ENCODE measurements around the gene INTS14. TPM values are rescaled to one million over a fixed set of nuclear protein-coding genes. Genes with fewer than 3 reads are reported as not detected.

The INTS14 gene
- total and polyA plus RNA-seq, 12 donors = 9.1 to 18.4 (median 14.3) TPM

- ATAC-seq (peak in 2 of 8 donors; percentile 25 to 44), DNase-seq (no peak)
- H3K9me3 ChIP-seq = no peaks in the 10 kb centered on the region
- peaks cover 0 to 25% (median 14%) of the 10 kb centered on the region in 9 donors for H3K4me1 ChIP-seq
- no peaks in the 10 kb centered on the region for H3K27me3 ChIP-seq
- no peak overlapping the region for H3K27ac ChIP-seq
- intact Hi-C loops (cut with DNase I) = loop anchor here in 3 of 10 donors (10.0 kb wide), 3 partner anchors 202 to 642 kb away; no protein-coding TSS in a partner anchor
- TF ChIP-seq, protein P1, sequence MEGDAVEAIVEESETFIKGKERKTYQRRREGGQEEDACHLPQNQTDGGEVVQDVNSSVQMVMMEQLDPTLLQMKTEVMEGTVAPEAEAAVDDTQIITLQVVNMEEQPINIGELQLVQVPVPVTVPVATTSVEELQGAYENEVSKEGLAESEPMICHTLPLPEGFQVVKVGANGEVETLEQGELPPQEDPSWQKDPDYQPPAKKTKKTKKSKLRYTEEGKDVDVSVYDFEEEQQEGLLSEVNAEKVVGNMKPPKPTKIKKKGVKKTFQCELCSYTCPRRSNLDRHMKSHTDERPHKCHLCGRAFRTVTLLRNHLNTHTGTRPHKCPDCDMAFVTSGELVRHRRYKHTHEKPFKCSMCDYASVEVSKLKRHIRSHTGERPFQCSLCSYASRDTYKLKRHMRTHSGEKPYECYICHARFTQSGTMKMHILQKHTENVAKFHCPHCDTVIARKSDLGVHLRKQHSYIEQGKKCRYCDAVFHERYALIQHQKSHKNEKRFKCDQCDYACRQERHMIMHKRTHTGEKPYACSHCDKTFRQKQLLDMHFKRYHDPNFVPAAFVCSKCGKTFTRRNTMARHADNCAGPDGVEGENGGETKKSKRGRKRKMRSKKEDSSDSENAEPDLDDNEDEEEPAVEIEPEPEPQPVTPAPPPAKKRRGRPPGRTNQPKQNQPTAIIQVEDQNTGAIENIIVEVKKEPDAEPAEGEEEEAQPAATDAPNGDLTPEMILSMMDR (IDR thresholded peaks at IDR 0.05) = no peak
- no peaks in the 10 kb centered on the region for H3K36me3 ChIP-seq
- WGBS, 2 donors = 64 to 68% methylated on average over 6 of the region's 6 CpGs
- no peak overlapping the region for H3K4me3 ChIP-seq
These were observed 31.7 kb upstream of the INTS14 start for GRCh38 chr15:65642594-65642993.

- H3K36me3 ChIP-seq = no peaks in the 10 kb centered on the region
- 38 to 39% methylated on average over 6 of the region's 6 CpGs for WGBS, 2 donors
- intact Hi-C loops (cut with DNase I) = loop anchor here in 3 of 10 donors (10.0 kb wide), 3 partner anchors 203 to 643 kb away; no protein-coding TSS in a partner anchor
These were observed 31.0 kb upstream of the INTS14 start for GRCh38 chr15:65641768-65642475.

DNA sequence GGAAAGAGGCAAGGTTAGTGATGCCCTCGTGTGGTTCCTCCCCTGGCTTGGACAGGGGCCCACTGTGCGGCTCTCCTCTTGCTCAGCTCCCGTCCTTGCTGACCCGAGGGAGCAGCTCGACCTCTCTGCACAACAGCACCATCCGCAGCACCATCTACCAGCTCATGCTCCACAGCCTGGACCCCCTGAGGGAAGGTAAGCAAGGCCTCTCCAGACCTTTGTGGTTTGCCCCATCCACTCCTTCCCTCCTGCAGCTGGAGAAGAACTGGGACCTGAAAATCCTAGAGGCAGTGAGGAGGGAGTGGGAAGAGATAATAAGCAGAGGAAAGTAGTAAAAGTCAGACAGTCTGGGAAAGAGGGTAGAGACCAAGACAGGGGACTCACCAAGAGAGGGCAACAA, 28.6 kb upstream of the INTS14 start:
- TF ChIP-seq, protein P1 (IDR thresholded peaks at IDR 0.05) = no peak
- DNase-seq = no peak
- ATAC-seq = peak in 1 of 8 donors; percentile 29
- Histone ChIP-seq H3K9me3 (no peaks in the 10 kb centered on the region), H3K36me3 (no peaks in the 10 kb centered on the region), H3K4me3 (no peak overlapping the region), H3K27me3 (no peaks in the 10 kb centered on the region), H3K4me1 (peaks cover 0 to 25% (median 14%) of the 10 kb centered on the region in 9 donors), H3K27ac (no peak overlapping the region)
- intact Hi-C loops (cut with DNase I) = loop anchor here in 8 of 10 donors (2.0 to 10.0 kb wide), 7 partner anchors 195 to 648 kb away; partner anchors contain the start of gene RAB11A (in 1 of the 8)
- WGBS, 2 donors = 73 to 88% methylated on average over 6 of the region's 6 CpGs

More at GRCh38 chr15:65641768-65642475, 31.0 kb upstream of the INTS14 start:
- no peaks in the 10 kb centered on the region for H3K27me3 ChIP-seq
- TF ChIP-seq, protein P1 (IDR thresholded peaks at IDR 0.05) = no peak
- no peaks in the 10 kb centered on the region for H3K9me3 ChIP-seq
- peaks cover 0 to 25% (median 14%) of the 10 kb centered on the region in 9 donors for H3K4me1 ChIP-seq
- DNase-seq = no peak
- H3K27ac ChIP-seq = no peak overlapping the region
- H3K4me3 ChIP-seq = no peak overlapping the region
- ATAC-seq = peak in 3 of 8 donors; percentile 13 to 30 (median 19)

- DNase-seq (peak in 1 of 2 donors; percentile 31), ATAC-seq (peak in 7 of 8 donors; percentile 63 to 79 (median 68))
- no peak overlapping the region for H3K27ac ChIP-seq
- 7 to 9% methylated on average over 3 of the region's 3 CpGs for WGBS, 2 donors
- H3K27me3 ChIP-seq = no peaks in the 10 kb centered on the region
- intact Hi-C loops (cut with DNase I) = loop anchor here in 8 of 10 donors (2.0 to 10.0 kb wide), 7 partner anchors 196 to 649 kb away; partner anchors contain the start of gene RAB11A (in 1 of the 8)
- H3K36me3 ChIP-seq = no peaks in the 10 kb centered on the region
- peaks cover 0 to 25% (median 14%) of the 10 kb centered on the region in 9 donors for H3K4me1 ChIP-seq
- no peaks in the 10 kb centered on the region for H3K9me3 ChIP-seq
- H3K4me3 ChIP-seq = no peak overlapping the region
- TF ChIP-seq, protein P1 (IDR thresholded peaks at IDR 0.05) = peak; percentile 50 to 87 (median 79)
These were observed 27.8 kb upstream of the INTS14 start for GRCh38 chr15:65638681-65639089.

Measured in heart right ventricle (tissue), 16 donors.